ENCODE results near the gene AOPEP. TPM values are rescaled to one million over a fixed set of nuclear protein-coding genes. Genes with fewer than 3 reads are reported as not detected.

The AOPEP gene
- total RNA-seq, 1 donor from 2014 or later = 16.6 TPM

DNA sequence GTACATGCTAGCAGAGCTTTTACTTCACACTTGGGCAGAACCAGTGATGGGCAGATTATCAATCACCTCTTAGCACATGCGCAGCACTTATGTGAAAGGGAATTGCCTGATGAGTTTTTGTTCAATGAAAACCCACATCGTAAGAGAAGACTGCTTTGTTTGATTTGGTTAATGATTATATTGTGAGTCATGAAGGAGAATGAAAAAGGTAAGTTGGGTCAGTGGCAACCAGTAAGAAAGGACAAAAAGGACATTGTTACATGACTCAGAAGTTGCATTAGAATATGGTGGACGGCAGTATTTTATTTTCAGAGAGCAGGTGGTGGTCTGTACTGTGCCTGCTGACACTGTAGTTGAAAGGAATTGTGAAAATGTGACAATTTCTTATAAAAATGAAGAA, 127.4 kb downstream of the AOPEP start:
- no peaks in the 10 kb centered on the region for H3K4me1 ChIP-seq
- no peaks in the 10 kb centered on the region for H3F3A ChIP-seq (ENCODE audit: low read depth)
- Mint-ChIP-seq H3K27ac (no peak overlapping the region), H3K36me3 (peaks cover 3% of the 10 kb centered on the region), H3K4me3 (no peak overlapping the region), H3K4me1 (peaks cover 4% of the 10 kb centered on the region), H3K9me3 (no peaks in the 10 kb centered on the region), H3K27me3 (ENCODE audit: insufficient read depth, low read depth) (no peaks in the 10 kb centered on the region)
- H3K79me2 ChIP-seq (ENCODE audit: low read depth) = no peaks in the 10 kb centered on the region
- H3K36me3 ChIP-seq = no peaks in the 10 kb centered on the region
- TF ChIP-seq EZH2phosphoT487 (IDR thresholded peaks at IDR 0.05) (no peak), CTCF (IDR thresholded peaks at IDR 0.05) (no peak), EZH2 (IDR thresholded peaks at IDR 0.05) (no peak)
- H3K9me3 ChIP-seq (ENCODE audit: low read depth) = no peaks in the 10 kb centered on the region
- no peak overlapping the region for H2AFZ ChIP-seq (replicated peaks)
- H3K4me2 ChIP-seq = no peak overlapping the region
- no peak overlapping the region for H3K9ac ChIP-seq
- no peak overlapping the region for H3K27ac ChIP-seq
- no peaks in the 10 kb centered on the region for H3K27me3 ChIP-seq
- H3K4me3 ChIP-seq = no peak overlapping the region
- no peaks in the 10 kb centered on the region for H4K20me1 ChIP-seq (ENCODE audit: low read depth)
- no peak for DNase-seq (ENCODE audit: low spot score)

DNA sequence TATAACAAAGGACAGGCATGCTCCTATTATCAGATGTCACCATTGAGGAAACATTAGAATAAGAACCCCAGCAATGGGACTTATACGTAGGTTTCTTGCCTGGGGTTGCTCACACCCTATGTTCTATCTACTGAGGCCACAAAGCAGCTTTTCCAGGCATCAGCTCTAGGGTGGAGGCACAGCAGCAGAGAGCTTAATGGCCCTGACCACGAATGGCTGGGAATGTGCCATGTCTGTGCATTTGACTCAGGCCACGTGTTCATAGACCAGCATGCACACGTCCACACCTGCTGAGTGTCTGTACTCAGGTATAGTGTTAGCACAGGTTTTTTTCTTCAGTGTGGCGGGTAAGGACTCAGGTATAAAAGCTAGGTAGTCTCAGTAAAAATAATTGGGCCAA, 129.4 kb downstream of the AOPEP start:
- Mint-ChIP-seq H3K27ac (no peak overlapping the region), H3K4me1 (peaks cover 13% of the 10 kb centered on the region), H3K9me3 (peaks cover 8% of the 10 kb centered on the region), H3K27me3 (ENCODE audit: insufficient read depth, low read depth) (no peaks in the 10 kb centered on the region), H3K36me3 (peaks cover 12% of the 10 kb centered on the region), H3K4me3 (no peak overlapping the region)
- H3K27ac ChIP-seq = no peak overlapping the region
- H3K4me2 ChIP-seq = no peak overlapping the region
- no peaks in the 10 kb centered on the region for H4K20me1 ChIP-seq (ENCODE audit: low read depth)
- no peaks in the 10 kb centered on the region for H3K9me3 ChIP-seq (ENCODE audit: low read depth)
- H3K79me2 ChIP-seq (ENCODE audit: low read depth) = no peaks in the 10 kb centered on the region
- H3K27me3 ChIP-seq = no peaks in the 10 kb centered on the region
- no peak overlapping the region for H3K9ac ChIP-seq
- TF ChIP-seq CTCF (IDR thresholded peaks at IDR 0.05) (no peak), EZH2 (IDR thresholded peaks at IDR 0.05) (no peak), EZH2phosphoT487 (IDR thresholded peaks at IDR 0.05) (no peak)
- H3K4me1 ChIP-seq = no peaks in the 10 kb centered on the region
- H3F3A ChIP-seq (ENCODE audit: low read depth) = no peaks in the 10 kb centered on the region
- no peaks in the 10 kb centered on the region for H3K36me3 ChIP-seq
- DNase-seq (ENCODE audit: low spot score) = no peak
- no peak overlapping the region for H2AFZ ChIP-seq (replicated peaks)
- no peak overlapping the region for H3K4me3 ChIP-seq

DNA sequence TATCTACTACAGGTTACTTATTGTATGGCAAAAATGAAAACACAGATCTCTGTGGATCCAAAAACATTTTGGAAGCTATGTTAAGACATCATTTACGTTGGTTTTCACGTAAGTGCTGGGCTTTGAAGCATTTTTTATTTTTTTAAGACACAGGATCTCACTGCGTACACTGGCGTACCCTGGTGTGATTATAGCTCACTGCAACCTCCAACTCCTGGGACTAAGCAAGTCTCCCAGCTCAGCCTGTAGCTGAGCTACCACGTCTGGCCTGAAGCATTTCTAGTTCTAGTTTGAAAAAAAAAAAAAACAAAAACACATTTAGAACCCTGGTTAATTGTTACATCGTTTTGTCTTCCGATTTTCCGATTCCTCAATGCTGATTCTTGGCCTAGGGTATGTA, 131.3 kb downstream of the AOPEP start:
- Histone ChIP-seq H3K9ac (no peak overlapping the region), H3K4me1 (no peaks in the 10 kb centered on the region), H2AFZ (replicated peaks) (no peak overlapping the region), H3K79me2 (ENCODE audit: low read depth) (no peaks in the 10 kb centered on the region), H4K20me1 (ENCODE audit: low read depth) (no peaks in the 10 kb centered on the region), H3K27me3 (no peaks in the 10 kb centered on the region), H3K9me3 (ENCODE audit: low read depth) (no peaks in the 10 kb centered on the region), H3F3A (ENCODE audit: low read depth) (no peaks in the 10 kb centered on the region), H3K36me3 (no peaks in the 10 kb centered on the region), H3K27ac (no peak overlapping the region), H3K4me2 (no peak overlapping the region), H3K4me3 (no peak overlapping the region)
- TF ChIP-seq EZH2phosphoT487 (IDR thresholded peaks at IDR 0.05) = no peak
- no peak for TF ChIP-seq EZH2 (IDR thresholded peaks at IDR 0.05)
- Mint-ChIP-seq H3K9me3 (peaks cover 8% of the 10 kb centered on the region), H3K36me3 (peaks cover 12% of the 10 kb centered on the region), H3K27me3 (ENCODE audit: insufficient read depth, low read depth) (peaks cover 2% of the 10 kb centered on the region), H3K4me1 (peaks cover 23% of the 10 kb centered on the region), H3K4me3 (no peak overlapping the region), H3K27ac (no peak overlapping the region)
- DNase-seq (ENCODE audit: low spot score) = no peak

- H4K20me1 ChIP-seq (ENCODE audit: low read depth) = no peaks in the 10 kb centered on the region
- peaks cover 12% of the 10 kb centered on the region for H3K36me3 Mint-ChIP-seq
- peaks cover 8% of the 10 kb centered on the region for H3K9me3 Mint-ChIP-seq
- no peaks in the 10 kb centered on the region for H3K9me3 ChIP-seq (ENCODE audit: low read depth)
- H2AFZ ChIP-seq (replicated peaks) = no peak overlapping the region
- peaks cover 2% of the 10 kb centered on the region for H3K27me3 Mint-ChIP-seq (ENCODE audit: insufficient read depth, low read depth)
- H3K4me2 ChIP-seq = no peak overlapping the region
- TF ChIP-seq CTCF (IDR thresholded peaks at IDR 0.05) (no peak), EZH2phosphoT487 (IDR thresholded peaks at IDR 0.05) (no peak), EZH2 (IDR thresholded peaks at IDR 0.05) (no peak)
- H3K9ac ChIP-seq = no peak overlapping the region
- no peaks in the 10 kb centered on the region for H3K36me3 ChIP-seq
- H3K4me1 Mint-ChIP-seq = peaks cover 32% of the 10 kb centered on the region
- no peaks in the 10 kb centered on the region for H3K79me2 ChIP-seq (ENCODE audit: low read depth)
- peaks cover 1% of the 10 kb centered on the region for H3K4me1 ChIP-seq
- H3K4me3 ChIP-seq = no peak overlapping the region
- H3K4me3 Mint-ChIP-seq = no peak overlapping the region
- no peak overlapping the region for H3K27ac Mint-ChIP-seq
- H3K27me3 ChIP-seq = no peaks in the 10 kb centered on the region
- no peak for DNase-seq (ENCODE audit: low spot score)
- H3K27ac ChIP-seq = no peak overlapping the region
- H3F3A ChIP-seq (ENCODE audit: low read depth) = no peaks in the 10 kb centered on the region
Measured at GRCh38 chr9:94859226-94859625, 132.7 kb downstream of the AOPEP start.
